Measurements from ENCODE around the gene CXCL8. TPM values are rescaled to one million over a fixed set of nuclear protein-coding genes. Genes with fewer than 3 reads are reported as not detected.

Gene CXCL8
- total RNA-seq, 1 donor from 2014 or later = not detected

DNA sequence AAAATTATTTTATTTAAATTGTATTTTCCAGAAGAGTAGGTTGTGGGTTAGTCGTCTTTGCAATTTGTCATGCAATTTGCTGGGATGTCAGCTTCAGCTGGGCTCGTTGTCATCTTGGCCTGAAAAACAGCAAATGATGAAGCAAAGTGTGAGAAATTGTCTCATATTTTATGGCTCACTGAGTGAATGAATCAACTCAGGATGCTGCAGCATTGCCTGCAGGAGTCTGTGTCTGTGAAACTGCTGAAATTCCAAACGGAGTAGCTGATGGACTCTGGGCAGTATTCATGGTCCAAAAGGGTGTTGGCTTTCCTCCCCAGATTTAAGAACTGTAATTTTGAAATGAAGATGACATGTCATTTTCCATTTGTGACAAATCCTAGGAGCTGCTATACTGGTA, 37.2 kb downstream of the CXCL8 start:
- Histone ChIP-seq H3K27ac (no peak overlapping the region), H3K4me3 (no peak overlapping the region), H3K27me3 (no peaks in the 10 kb centered on the region), H3K36me3 (no peaks in the 10 kb centered on the region), H3K4me1 (peaks cover 5 to 13% of the 10 kb centered on the region in 2 donors), H3K9me3 (no peaks in the 10 kb centered on the region)
- intact Hi-C loops (cut with DNase I) = no loop called here
- TF ChIP-seq, protein P1, sequence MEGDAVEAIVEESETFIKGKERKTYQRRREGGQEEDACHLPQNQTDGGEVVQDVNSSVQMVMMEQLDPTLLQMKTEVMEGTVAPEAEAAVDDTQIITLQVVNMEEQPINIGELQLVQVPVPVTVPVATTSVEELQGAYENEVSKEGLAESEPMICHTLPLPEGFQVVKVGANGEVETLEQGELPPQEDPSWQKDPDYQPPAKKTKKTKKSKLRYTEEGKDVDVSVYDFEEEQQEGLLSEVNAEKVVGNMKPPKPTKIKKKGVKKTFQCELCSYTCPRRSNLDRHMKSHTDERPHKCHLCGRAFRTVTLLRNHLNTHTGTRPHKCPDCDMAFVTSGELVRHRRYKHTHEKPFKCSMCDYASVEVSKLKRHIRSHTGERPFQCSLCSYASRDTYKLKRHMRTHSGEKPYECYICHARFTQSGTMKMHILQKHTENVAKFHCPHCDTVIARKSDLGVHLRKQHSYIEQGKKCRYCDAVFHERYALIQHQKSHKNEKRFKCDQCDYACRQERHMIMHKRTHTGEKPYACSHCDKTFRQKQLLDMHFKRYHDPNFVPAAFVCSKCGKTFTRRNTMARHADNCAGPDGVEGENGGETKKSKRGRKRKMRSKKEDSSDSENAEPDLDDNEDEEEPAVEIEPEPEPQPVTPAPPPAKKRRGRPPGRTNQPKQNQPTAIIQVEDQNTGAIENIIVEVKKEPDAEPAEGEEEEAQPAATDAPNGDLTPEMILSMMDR (IDR thresholded peaks at IDR 0.05) = no peak
- DNase-seq (ENCODE audit: low spot score in 2 of 2) = no peak

DNA sequence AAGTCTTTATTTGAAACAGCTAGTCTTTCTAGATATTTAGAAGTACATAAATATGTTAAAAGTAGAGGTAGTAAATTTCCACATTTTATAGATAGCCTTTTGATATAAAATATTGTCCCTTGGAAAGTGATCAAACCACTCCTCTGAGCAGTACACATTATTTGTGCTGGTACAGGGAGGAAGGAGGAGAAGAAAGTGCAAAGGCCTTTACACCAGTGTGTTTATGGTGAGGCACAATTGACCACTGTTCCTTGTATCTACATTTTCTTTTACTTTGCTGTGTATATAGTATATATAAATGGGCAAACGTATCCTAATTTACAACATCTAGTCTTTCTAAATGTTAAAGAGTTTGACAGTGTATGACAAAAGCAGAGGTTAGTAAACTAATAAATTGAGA, 39.9 kb downstream of the CXCL8 start:
- intact Hi-C loops (cut with DNase I) = no loop called here
- H3K27ac ChIP-seq = no peak overlapping the region
- DNase-seq (ENCODE audit: low spot score in 2 of 2) = no peak
- TF ChIP-seq, protein P1 (IDR thresholded peaks at IDR 0.05) = no peak
- H3K4me1 ChIP-seq = peaks cover 5 to 13% of the 10 kb centered on the region in 2 donors
- no peak overlapping the region for H3K4me3 ChIP-seq
- no peaks in the 10 kb centered on the region for H3K9me3 ChIP-seq
- no peaks in the 10 kb centered on the region for H3K36me3 ChIP-seq
- no peaks in the 10 kb centered on the region for H3K27me3 ChIP-seq

DNA sequence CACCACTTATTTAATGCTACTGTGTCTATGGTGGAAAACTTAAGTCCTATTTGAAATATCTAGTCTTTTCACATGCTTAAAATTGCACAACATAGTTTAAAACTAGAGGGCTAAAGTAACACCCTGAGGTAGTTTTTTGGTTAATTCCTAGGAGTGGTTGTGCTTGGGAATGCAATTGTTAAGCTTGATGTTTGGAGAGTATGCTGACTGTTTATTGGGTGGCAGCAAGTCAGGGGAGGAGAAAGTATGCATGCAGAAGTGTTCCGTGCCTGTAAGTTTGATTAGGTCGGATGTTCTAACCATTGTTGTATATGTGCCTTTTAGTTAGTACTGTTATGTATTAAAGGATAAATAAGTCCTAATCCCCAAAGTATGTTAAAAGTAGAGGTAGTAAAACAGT, 40.5 kb downstream of the CXCL8 start:
- Histone ChIP-seq H3K9me3 (no peaks in the 10 kb centered on the region), H3K27me3 (no peaks in the 10 kb centered on the region), H3K36me3 (no peaks in the 10 kb centered on the region), H3K4me1 (peaks cover 0 to 8% of the 10 kb centered on the region in 2 donors), H3K4me3 (no peak overlapping the region), H3K27ac (no peak overlapping the region)
- intact Hi-C loops (cut with DNase I) = loop anchor here (1.0 kb wide), 1 partner anchor 26 kb away; no protein-coding TSS in a partner anchor
- TF ChIP-seq, protein P1 (IDR thresholded peaks at IDR 0.05) = no peak
- DNase-seq (ENCODE audit: low spot score in 2 of 2) = no peak

DNA sequence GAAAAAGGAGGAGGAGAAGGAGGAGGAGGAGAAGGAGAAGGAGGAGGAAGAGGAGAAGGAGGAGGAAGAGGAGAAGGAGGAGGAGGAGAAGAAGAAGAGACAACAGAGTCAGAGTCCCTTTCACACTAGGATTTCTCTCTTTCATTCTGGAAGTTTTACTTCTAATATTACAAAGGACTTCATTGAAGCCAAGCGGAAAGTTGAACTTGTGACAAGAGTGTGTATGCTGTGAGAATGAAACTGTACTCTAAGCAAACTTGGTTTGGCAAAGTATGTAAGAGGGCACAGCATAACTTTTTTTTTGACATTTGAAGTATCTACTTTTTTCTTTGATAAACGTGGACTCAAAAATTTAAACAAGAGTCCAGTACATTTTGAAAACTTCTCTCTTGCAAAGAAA, 48.0 kb downstream of the CXCL8 start:
- no peak overlapping the region for H3K4me3 ChIP-seq
- H3K27ac ChIP-seq = no peak overlapping the region
- intact Hi-C loops (cut with DNase I) = no loop called here

More for the DNA sequence above, 48.0 kb downstream of the CXCL8 start:
- peaks cover 0 to 11% of the 10 kb centered on the region in 2 donors for H3K9me3 ChIP-seq
- no peaks in the 10 kb centered on the region for H3K4me1 ChIP-seq
- H3K27me3 ChIP-seq = no peaks in the 10 kb centered on the region
- TF ChIP-seq, protein P1 (IDR thresholded peaks at IDR 0.05) = no peak
- no peaks in the 10 kb centered on the region for H3K36me3 ChIP-seq
- no peak for DNase-seq (ENCODE audit: low spot score in 2 of 2)

Other genes starting within 250 kb of the CXCL8 start
- gene RASSF6, start 120.1 kb upstream of the CXCL8 start, total RNA-seq = 1.4 TPM
- gene CXCL6, start 96.1 kb downstream of the CXCL8 start, total RNA-seq = not detected
- gene PF4V1, start 112.7 kb downstream of the CXCL8 start, total RNA-seq = not detected
- gene CXCL1, start 128.8 kb downstream of the CXCL8 start, total RNA-seq = 18.0 TPM
- 11.7 TPM for gene PF4, start 241.5 kb downstream of the CXCL8 start, total RNA-seq
- not detected for gene PPBP, start 247.6 kb downstream of the CXCL8 start, total RNA-seq

Measured in ascending aorta (tissue), 2 donors.